Measurements from ENCODE around the gene NSD1. TPM values are rescaled to one million over a fixed set of nuclear protein-coding genes. Genes with fewer than 3 reads are reported as not detected.

NSD1 gene
- total RNA-seq, 4 donors from 2014 or later = 46.4 to 112 (median 50.1) TPM

DNA sequence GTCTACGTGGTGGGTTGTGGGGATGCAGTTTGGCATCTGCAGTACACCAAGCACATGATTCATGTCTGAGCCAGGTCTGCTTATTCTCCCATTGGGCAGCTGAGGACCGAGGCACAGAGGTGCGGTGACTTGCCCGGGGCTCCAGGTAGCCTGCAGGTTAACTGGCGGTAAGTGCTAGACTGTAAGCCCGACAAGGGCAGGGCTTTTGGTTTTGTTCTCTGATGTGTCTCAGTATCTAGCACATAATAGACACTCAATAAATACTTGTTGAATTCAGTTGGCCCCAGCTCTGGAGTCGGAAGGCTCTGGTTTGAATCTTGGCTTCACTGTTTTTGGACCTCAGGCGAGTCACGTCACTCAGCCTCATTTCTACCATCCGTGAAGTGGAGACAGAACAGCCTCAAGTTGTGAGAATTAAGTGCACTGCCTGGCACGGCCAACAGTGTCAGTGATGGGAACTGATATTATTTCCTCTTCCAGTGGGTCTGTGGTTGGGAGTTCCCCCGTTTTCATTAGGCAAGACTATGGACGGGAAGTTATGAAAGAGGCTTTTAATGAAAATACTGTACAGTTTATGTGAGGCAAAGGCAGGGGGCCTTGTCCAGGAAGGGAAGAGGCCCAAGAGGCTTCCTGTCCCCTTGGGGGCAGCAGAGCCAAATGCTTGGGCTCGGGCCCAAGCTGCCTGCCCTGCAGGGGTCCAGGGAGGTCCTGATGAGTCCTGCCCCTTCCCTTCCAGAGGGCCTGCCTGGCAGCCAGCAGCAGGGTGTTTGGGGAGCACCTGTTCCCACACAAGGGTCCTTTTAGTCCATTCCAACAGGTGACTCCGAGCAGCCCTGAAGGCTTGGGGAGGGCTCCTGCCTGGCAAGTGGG lies 173.3 kb downstream of the NSD1 start:
- Histone ChIP-seq H3K4me1 (peaks cover 6 to 47% (median 35%) of the 10 kb centered on the region in 4 donors), H3K4me3 (no peak overlapping the region), H3K9me3 (no peaks in the 10 kb centered on the region), H3K27ac (peak overlapping the region in 2 of 4 donors; percentile 21 to 25), H3K36me3 (peaks cover 0 to 25% (median 0%) of the 10 kb centered on the region in 3 donors), H3K27me3 (no peaks in the 10 kb centered on the region)
- DNase-seq = no peak
- TF ChIP-seq CTCF (IDR thresholded peaks at IDR 0.05) (no peak), POLR2A (IDR thresholded peaks at IDR 0.05) (no peak)

DNA sequence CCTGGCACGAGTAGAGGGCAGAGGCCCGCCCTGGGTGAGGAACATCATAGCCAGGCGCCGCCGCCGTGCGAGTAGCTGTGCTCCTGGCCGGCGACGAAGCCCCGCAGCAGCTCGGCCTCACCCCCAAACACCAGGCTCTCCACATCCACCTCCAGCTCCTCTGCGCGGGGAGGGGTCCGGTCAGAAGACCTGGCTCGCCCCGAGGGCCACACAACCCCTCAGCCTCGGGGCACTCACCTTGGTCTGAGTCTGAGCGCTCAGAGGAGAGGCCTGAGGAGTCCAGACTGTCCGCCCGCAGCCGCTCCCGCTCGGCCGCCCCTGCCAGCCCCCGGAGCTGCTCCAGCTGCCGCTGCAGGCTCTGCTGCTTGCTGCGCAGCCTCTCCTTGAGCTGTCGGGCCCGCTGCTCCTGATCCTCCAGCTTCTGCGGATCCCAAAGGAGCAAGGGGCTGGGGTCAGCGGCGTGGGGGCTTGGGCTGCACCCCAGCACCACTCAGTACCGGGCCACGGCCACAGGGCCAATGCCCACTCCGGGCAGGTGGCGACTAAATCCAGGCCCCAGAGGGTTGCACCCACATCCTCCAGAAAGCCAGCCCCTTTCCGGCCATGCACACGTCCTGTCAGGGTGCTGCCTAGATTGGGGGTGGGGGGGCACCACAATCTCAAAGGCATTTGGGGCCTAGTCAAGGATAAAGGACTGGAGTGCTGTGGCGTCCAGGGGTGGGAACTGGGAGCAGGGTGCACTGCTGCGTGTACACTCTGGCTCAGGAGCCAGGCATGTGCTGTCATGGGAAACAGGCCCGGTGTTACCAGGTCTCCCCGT lies 174.2 kb downstream of the NSD1 start:
- H3K27ac ChIP-seq = peak overlapping the region in 2 of 4 donors; percentile 21 to 25
- peaks cover 0 to 25% (median 0%) of the 10 kb centered on the region in 3 donors for H3K36me3 ChIP-seq
- H3K9me3 ChIP-seq = no peaks in the 10 kb centered on the region
- peaks cover 6 to 45% (median 35%) of the 10 kb centered on the region in 4 donors for H3K4me1 ChIP-seq
- no peak for DNase-seq
- no peak overlapping the region for H3K4me3 ChIP-seq
- TF ChIP-seq CTCF (IDR thresholded peaks at IDR 0.05) (no peak), POLR2A (IDR thresholded peaks at IDR 0.05) (no peak)
- no peaks in the 10 kb centered on the region for H3K27me3 ChIP-seq

DNA sequence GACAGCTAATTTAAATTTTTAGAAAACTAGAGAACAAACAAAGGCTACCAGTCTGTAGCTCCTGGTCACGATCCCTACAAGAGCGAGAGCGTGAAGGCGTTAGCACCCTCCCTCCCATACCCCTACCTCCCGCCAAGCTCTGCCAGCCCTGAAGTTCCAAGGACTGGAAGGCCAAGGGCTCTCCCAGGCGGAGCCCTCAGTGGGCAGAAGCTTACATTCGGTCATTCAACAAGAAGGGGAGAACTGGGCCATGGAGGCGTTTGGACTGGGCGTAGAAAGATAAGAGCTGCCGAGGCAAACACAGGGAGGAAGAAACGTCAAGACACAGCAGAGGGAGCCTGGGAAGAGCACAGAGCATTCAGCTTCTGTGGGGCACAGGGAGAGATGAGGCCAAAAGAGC lies 175.2 kb downstream of the NSD1 start:
- Histone ChIP-seq H3K9me3 (no peaks in the 10 kb centered on the region), H3K4me3 (no peak overlapping the region), H3K27ac (no peak overlapping the region), H3K36me3 (peaks cover 0 to 25% (median 0%) of the 10 kb centered on the region in 3 donors), H3K27me3 (no peaks in the 10 kb centered on the region), H3K4me1 (peaks cover 6 to 48% (median 37%) of the 10 kb centered on the region in 4 donors)
- TF ChIP-seq POLR2A (IDR thresholded peaks at IDR 0.05) = no peak
- no peak for TF ChIP-seq CTCF (IDR thresholded peaks at IDR 0.05)
- DNase-seq = no peak

DNA sequence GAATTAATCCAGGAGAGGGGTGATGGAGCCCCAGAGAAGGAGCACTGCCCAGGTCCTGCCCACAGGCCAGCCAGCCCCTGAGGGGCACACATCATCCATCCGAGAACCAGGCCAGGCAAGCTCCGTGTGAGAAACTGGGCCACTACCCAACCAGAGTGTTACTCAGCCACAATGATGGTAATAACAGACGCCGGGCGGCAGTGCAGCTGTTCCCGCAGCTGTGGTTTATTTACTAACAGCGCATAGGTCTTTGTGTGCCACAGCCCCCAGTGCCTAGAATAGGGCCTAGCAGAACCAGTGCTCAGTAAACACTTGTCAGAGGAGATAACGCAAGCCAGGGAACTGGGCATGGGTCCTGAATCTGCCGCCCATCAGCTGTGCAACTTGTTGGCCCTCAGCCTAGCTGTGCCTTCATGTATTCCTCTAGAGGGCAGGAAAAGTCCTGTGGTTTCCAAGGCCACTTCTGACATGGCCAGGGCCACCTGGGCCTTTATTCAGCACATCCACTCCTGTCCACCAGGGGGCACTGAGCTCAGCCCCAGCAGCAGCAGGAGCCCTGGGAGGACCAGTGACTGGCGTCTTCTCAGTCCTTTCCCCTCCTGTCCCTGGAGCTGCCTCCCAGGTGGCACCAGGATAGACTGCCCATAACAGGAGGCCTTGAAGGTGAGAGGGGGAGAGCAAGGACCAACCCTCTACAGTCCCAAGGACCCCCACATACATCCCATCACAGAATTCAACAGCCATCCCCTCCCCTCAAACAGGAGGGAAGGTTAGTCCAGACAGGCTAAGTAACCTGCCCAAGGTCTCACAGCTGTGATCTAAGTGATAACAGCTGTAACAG lies 176.0 kb downstream of the NSD1 start:
- Histone ChIP-seq H3K4me1 (peaks cover 6 to 44% (median 35%) of the 10 kb centered on the region in 4 donors), H3K36me3 (peaks cover 0 to 25% (median 0%) of the 10 kb centered on the region in 3 donors), H3K4me3 (no peak overlapping the region), H3K27ac (peak overlapping the region in 2 of 4 donors; percentile 6 to 10), H3K27me3 (no peaks in the 10 kb centered on the region), H3K9me3 (no peaks in the 10 kb centered on the region)
- peak; percentile 53 to 87 (median 80) for DNase-seq
- TF ChIP-seq CTCF (IDR thresholded peaks at IDR 0.05) (peak; percentile 66 to 91 (median 84)), POLR2A (IDR thresholded peaks at IDR 0.05) (no peak)

GRCh38 chr5:177310332-177310731 lies 176.8 kb downstream of the NSD1 start:
- no peak for DNase-seq
- no peaks in the 10 kb centered on the region for H3K27me3 ChIP-seq
- no peaks in the 10 kb centered on the region for H3K9me3 ChIP-seq
- peaks cover 0 to 25% (median 0%) of the 10 kb centered on the region in 3 donors for H3K36me3 ChIP-seq
- H3K4me1 ChIP-seq = peaks cover 6 to 41% (median 28%) of the 10 kb centered on the region in 4 donors
- TF ChIP-seq CTCF (IDR thresholded peaks at IDR 0.05) (no peak), POLR2A (IDR thresholded peaks at IDR 0.05) (no peak)
- H3K4me3 ChIP-seq = no peak overlapping the region
- H3K27ac ChIP-seq = peak overlapping the region in 2 of 4 donors; percentile 10 to 42
